Hematopoietic multipotent progenitor cell treated with erythropoietin and hydrocortisone succinate and interleukin-3 and kit ligand, for 4 days (in vitro differentiated cells): ENCODE results near the gene FOXK1.
"Not testable (repeated sequence)": the region's sequence is repeated elsewhere in the genome, so short reads cannot be mapped to it uniquely, and the experiment has no call there.

ENCODE experiments used
- DNase-seq: peaks from one replicate; pipeline ENCODE4 v3.0.0-alpha.2; 2015

The FOXK1 gene

DNA sequence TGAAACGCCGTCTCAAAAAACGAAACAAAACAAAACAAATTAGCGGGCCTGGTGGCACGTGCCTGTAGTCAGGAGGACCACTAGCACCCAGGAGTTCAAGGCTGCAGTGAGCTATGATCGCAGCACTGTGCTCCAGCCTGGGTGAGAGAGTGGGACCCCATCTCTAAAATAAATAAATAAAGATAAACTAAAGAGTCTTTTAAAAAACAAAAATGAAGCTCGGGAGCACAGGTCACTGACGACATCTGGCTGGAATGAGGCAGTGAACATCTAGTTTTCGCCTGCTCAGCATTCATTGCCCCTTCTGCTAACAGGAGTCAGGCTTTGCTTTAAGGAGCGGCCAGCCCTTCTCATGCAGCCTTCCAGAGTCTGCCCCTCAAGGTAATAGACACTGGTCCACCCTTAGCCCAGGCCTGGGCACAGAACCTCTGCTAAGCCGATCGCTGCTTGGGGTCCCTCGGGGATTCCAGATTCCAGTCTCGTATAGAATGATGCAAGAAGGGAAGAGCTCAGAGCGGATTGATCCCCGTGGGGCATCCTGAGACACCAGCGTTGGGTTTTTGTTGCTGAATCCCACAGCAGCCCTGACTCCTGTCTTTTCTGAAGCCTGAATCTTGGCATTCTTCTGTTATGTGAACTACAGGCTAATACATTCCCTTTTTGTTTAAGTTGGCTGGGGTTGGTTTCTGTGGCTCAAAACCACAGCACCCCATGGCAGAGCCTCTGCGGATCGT is 14.2 kb upstream of the FOXK1 start:
- no peak for DNase-seq

DNA sequence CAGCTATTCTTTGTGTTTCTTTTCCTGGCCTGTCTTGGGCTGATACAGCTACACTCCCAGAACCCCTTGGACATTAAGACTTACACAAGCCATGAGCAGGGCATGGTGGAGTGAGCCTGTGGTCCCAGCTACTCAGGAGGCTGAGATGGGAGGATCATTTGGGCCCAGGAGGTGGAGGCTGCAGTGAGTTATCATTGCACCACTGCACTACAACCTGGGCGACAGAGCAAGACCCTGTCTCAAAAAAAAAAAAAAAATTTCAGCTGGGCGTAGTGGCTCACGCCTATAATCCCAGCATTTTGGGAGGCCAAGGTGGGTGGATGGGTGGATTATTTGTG is 13.6 kb upstream of the FOXK1 start:
- DNase-seq, result no peak

DNA sequence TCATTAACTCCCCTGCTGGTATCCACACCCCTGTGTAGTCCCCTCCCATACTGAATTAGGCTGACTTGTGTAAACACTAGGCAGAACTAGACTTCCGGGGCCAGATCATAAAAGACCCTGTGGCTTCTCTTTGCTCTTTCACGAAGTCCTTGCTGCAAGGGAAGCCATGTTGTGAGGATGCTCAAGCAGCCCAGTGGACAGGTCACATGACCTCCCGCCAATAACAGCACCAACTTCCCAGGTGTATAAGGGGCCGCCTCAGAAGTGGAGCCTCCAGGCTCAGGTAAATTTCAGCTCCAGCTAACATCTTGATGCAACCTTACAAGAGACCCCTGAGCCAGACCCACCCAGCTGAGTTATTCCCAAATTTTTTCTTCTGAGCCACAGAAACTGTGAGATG is 11.3 kb upstream of the FOXK1 start:
- DNase-seq, result no peak

DNA sequence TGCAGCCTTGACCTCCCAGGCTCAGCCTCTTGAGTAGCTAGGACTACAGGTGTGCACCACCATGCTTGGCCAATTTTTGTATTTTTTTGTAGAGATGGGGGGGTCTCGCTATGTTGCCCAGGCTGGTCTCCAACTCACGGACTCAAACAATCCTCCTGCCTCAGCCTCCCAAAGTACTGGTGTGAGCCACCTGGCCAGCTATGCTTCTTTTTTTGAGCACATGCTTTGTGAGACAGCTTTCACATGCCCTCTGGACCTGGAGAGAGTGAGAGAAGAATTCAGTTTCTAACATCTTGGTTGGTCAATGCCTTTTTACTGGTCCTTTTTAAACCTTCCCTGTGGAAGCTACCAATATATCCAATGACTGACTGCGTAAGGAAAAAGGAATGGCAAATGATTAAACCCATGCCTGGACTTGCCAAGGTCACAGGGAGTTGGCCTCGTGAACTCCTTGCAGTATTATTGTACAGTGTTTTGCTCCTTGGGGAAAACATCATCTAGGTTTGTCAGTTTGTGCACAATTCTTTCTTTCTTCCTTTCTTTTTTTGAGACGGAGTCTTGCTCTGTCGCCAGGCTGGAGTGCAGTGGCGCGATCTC is 6.2 kb upstream of the FOXK1 start:
- no peak for DNase-seq

DNA sequence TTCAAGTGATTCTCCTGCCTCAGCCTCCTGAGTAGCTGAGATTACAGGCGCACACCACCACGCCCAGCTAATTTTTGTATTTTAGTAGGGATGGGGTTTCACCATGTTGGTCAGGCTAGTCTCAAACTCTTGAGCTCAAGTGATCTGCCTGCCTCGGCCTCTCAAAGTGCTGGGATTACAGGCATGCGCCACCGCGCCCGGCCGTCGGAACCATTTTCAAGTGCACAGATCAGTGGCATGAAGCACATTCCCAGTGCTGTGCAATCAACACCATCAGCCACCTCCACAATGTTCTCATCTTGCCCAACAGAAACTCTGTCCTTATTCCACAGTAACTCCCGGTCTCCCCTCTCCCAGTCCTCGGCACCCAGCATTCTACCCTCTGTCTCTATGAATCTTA is 4.6 kb upstream of the FOXK1 start:
- not testable (repeated sequence) for DNase-seq

DNA sequence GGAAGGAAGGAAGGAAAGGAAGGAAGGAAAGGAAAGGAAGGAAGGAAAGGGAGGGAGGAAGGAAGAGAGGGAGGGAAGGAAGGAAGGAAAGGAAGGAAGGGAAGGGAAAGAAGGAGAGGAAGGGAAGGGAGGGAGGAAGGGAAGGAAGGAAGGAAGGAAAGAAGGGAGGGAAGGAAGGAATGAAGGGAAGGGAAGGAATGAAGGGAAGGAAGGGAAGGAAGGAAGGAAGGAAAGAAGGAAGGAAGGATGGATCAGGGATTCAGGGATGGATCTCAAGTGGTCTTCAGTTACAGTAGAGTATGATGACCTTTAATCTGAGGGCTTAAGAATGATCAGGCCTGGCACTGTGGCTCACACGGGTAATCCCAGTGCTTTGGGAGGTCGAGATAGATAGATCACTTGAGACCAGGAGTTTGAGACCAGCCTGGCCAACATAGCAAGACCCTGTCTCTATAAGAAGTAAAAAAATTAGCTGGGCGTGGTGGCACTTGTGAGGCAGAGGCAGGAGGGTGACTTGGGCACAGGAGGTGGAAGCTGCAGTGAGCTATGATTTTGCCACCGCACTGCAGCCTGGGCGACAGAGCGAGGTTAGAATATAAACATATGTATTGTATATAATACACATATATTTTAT is 760 bp upstream of the FOXK1 start:
- DNase-seq, result peak; percentile 31

DNA sequence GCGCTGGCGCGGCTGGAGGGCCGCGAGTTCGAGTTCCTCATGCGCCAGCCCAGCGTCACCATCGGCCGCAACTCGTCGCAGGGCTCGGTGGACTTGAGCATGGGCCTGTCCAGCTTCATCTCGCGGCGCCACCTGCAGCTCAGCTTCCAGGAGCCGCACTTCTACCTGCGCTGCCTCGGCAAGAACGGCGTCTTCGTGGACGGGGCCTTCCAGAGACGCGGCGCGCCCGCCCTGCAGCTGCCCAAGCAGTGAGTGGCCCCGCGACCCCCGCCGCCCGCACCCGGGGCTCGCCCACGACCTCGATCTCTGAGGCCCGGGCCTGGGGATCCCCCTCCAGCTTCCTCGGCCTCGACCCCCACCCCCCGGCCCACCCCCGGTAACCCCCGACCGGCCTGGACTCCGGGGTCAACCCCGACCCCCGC is 537 bp downstream of the FOXK1 start:
- DNase-seq, result peak; percentile 67

DNA sequence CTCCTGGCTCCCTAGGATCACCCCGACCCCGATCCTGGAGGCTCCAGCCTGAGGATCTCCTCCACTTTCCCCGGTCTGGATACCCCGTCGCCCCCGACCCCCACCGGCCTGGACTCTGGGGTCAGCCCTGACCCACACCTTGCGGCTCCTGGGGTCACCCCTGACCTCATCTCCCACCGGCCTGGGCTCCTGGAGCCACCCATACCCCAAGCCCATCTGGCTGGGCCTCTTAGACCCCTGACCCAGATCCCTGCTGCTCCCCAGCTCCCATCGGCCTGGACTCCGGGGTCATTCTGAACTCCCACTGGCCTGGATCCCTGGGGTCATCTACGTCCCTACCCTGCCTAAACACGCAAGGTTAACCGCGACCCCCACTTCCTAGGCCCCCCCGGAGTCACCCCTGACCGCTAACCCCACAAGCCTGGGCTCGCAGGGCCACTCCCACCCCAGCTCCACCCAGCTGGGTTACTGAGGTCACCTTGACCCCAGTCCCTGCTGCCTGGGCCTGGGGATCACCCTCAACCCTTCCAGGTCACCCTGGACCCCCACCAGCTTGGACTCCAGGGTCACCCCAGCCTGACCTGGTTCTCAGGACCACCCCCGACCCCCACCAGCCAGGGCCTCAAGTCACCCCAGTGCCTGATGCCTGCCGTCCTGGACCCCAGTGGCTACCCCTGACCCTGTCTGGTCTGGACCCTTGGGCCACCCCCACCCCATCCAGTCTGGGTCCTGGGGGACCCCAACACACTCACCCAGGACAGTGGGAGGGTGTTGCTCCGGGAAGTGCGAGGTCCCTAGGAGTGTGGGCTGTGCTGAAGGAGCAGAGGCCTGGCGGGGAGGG is 1.2 kb downstream of the FOXK1 start:
- peak; percentile 38 for DNase-seq

DNA sequence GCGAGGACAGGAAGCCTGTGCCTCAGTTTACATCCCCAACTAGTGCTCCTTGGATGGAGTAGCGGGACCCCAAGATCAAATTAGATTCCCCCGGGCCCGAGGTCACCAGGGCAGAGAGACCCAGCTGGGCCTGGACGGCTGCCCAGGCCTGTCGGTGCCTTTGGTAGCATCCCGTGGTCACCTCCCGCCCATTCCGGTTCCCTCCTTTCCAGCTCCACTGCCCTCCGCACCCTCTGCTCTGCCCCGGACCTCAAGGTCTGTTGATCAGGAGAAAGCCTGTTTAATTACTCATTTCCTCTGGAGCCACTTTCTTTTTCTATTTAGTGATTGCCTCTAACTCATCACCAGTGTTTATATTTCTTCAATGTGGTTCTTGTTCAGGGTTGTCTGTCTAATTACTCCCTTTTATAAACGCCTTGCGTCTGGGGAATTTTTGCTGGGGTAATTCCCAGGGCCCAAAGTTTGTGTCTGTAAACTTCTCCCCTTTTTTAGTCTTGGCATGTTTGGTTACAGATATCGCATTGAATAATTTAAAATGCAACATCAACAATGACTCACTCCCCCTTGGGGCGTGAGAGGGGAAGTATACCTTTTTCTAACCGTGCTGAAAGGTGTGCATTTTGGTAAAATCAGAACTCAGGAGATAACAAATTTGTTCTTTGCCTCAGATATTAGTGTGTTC is 1.9 kb downstream of the FOXK1 start:
- peak; percentile 40 for DNase-seq

DNA sequence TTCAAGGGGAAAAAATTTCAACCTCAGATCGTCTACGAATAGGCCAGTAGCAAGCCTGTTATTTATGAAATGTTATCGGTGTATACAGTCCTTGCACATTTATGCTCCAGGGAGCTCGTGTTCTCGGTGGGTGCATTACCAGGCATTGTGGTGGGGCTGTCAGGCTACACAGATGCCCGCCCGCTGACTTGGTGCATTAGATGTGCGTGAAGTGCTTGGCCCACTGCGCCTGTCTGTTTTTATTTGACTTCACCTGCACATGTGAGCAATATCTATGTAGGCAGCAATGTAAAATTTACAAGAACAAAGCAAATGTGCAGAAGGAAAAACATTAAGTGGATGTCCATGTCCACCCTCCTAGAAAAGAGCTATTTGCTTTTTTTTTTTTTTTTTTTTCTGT is 2.8 kb downstream of the FOXK1 start:
- DNase-seq, result no peak

DNA sequence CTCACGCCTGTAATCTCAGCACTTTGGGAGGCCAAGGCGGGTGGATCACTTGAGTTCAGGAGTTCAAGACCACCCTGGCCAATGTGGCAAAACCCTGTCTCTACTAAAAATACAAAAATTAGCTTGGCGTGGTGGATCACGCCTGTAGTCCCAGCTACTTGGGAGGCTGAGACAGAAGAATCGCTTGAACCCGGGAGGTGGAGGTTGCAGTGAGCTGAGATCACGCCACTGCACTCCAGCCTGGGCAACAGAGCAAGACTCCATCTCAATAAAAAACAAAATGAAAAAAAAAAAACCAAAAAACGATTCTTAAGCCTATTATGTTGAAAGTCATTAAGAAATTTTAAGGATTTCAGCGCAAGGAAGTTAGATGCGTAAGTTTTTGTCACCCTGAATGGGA is 3.6 kb downstream of the FOXK1 start:
- DNase-seq, result not testable (repeated sequence)

DNA sequence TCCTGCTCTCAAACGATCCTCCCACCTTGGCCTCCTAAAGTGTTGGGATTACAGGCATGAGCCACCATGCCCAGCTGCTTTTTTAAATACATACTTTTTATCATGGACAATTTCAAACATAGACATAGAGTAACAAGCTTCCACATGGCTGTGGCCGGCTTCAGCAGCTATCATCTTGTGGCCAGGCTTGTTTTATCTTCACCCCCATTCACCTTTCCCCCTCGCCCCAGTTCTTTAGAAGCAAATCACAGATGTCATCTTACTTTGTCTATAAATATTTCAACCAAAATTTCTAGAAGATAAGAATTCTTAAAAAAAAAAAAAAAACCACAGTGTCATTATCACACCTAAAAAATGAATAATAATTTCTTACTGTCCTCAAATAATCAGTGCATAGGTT is 5.9 kb downstream of the FOXK1 start:
- DNase-seq, result peak; percentile 85

DNA sequence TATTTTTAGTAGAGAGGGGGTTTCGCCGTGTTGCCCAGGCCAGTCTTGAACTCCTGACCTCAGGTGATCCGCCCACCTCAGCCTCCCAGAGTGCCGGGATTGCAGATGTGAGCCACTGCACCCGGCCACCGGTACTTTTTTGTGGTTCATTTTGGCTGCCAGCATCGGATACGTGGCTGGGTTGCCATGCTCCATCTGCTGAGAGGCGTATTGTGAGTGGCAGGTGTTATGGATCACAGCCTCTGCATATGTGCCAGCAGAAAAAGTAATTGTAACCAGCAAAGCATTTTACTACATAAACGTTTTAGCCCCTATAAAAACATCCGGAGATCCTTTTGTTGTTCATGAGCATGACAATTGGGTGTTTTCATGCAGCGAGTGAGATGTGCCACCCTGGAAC is 7.1 kb downstream of the FOXK1 start:
- DNase-seq, result no peak

DNA sequence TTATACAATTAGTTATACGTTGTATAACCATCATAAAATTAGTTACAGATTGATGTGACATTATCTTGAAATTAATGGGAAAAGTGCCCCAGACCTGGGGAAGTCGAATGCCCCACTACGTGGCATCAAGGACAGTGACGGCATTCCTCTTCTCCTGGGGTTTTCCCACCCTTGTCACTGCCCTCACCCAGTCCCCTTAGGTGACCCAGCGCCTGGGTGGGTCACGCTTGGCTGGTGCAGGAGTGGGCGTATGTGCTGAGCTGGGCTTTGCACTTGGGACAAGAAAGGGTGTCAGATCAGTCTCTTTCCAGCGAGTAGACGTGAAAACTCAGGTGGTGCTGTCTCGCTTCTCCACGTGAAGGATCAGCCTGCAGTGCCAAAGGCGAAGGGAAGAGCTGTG is 7.6 kb downstream of the FOXK1 start:
- no peak for DNase-seq

DNA sequence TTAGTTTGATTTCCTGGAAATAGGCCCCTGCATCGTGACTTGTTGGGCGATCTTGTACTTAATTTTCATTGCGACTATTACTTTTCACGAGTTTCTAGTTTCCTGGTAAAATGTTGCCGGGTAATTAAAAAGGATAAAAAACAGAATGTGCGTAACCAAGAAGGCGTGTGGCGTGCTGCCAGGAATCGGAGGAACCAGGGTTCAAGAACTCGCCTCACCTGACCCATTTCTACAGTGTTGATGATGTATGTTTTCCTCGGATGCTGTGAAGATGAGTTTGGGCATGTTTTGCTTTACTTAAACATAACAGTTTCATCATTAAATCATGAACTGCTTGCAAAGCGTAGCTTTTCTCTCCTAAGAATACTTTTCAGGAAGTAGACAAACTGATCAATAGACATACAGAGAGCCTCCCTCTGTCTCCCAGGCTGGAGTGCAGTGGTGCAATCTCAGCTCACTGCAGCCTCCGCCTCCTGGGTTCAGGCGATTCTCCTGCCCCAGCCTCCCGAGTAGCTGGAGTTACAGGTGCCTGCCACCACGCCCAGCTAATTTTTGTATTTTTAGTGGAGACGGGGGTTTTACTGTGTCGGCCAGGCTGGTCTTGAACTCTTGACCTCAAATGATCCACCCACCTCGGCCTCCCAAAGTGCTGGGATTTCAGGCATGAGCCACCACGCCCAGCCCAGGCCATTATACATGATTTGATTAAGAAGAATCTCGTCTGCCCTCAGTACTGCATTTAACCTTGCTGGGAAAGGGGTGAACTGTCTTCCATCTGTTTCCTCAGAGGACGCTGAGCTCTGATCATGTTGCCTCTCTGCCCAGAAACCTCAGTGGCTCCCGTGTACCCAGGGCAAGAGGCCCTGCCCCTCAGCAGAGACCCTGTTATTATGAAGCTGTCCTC is 9.1 kb downstream of the FOXK1 start:
- no peak for DNase-seq

DNA sequence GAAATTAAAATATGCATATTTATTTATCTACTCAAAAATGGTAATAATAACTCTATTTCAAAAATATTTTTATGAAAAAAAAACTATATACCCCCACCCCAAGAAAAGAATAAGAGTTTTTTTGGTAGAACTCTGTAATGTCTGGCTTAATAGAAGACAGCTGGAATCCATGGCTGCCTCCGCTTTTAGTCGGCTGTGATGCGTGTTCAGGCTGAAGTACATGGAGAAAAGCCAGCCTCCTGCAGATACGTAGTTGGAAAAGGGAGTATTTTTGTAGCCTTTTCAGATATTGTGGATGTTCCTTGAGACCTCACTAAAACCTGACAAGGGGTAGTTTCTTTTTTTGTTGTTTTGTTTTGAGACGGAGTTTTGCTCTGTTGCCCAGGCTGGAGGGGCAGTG is 10.0 kb downstream of the FOXK1 start:
- no peak for DNase-seq

DNA sequence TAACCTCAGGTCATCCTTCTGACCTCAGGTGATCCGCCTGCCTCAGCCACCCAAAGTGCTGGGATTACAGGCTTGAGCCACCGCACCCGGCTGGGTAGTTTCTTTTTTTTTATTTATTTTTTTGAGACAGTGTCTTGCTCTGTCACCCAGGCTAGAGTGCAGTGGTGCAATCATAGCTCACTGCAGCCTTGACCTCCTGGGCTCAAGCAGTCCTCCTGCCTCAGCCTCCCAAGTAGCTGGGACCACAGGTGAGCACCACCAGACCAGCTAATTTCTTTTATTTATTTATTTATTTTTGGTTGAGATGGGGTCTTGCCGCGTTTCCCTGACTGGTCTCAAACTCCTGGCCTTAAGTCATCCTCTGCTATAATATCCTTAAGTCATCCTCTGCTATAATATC is 10.5 kb downstream of the FOXK1 start:
- DNase-seq, result not testable (repeated sequence)

DNA sequence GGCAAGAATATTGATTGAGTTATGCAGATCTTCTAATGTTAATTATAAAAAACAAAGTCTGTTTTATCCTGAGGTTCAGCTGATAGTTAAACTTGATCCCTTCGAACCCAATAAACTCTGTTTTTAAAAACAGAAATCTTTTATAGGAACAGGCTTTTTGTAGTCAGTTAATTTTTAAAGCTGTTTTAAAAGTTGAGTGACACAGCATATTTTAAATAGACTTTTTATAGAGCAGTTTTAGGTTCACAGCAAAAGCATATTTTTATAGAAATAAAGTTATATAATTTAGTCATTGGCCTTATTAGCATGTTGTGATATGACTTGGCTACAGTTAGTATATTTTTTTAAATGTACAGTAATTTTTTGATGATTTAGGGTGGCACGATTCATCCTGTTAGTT is 11.1 kb downstream of the FOXK1 start:
- no peak for DNase-seq

DNA sequence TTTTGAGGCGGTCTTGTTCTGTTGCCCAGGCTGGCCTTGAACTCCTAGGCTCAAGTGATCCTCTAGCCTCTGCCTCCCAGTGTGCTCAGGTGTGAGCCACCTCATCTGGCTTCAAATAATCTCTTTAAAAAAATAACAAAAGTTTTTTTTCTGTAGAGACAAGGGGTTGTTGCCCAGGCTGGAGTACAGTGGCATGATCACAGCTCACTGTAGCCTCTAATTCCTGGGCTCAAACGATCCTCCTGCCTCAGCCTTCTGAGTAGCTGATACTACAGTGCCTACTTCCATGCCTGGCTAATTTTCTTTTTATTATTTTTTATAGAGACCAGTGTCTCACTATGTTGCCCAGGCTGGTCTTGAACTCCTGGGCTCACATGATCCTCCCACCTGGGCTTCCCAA is 11.7 kb downstream of the FOXK1 start:
- no peak for DNase-seq

DNA sequence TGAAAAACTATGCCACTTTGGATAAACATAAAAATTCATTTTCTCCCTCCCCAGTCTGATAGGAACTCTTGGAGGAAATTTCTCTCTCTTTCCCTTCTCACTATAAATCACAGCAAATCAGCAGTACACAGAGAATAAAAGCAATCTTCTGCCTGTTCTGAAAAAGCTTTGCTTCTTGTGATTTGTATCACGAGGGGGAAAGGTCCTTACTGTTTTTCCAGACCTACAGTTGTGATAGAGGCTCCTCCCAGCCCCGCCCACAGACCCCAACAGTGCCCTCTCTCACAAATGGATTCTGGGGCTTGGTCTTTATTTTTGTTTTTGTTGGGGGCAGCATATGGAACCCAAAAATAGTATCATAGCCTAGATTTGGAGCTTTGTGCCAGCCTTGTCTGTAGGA is 12.2 kb downstream of the FOXK1 start:
- DNase-seq, result no peak

DNA sequence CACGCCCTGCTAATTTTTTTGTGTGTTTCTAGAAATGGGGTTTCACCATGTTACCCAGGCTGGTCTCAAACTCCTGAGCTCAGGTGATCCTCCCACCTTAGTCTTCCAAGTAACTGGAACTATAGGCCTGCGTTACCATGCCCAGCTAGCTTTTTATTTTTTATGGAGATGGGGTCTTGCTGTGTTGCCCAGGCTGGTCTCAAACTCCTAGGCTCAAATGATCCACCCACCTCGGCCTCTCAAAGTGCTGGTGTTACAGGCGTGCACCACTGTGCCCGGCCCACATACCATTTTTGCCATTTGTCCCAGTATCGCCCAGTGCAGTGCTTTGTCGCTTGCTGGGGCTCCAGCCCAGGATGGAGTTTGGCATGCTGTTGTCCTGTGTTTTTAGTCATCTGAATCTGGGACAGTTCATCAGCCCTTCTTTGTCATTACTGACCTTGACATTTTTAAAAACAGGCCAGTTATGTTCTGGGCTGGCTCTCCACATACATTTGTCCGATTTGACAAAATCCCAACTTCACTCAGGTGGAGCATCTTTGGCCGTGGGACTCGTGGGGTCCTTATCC is 16.7 kb downstream of the FOXK1 start:
- DNase-seq, result no peak

DNA sequence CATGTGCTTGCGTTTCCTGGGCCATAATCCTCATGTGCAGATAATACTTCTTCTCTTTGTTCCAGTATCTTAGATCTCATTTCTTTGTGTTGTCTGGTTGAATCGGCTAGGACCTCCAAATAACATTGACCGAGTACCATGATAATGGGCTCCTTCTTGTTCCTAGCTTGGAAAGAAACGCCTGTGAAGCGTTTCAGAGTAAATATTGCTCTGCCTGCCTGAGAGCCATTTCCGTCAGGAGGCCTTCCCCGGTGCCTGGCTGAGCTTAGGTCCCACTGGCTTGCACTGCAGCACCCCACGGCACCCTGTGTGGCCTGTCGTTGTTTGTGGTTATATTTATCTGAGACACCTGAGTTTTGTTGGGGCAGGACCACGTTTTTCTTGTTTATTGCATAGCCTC is 17.7 kb downstream of the FOXK1 start:
- DNase-seq, result no peak
